ENCODE measurements around the gene EFR3B.
"Not testable (repeated sequence)": the region's sequence is repeated elsewhere in the genome, so short reads cannot be mapped to it uniquely, and the experiment has no call there.

Gene EFR3B

GRCh38 chr2:25122367-25122766 lies 80.5 kb downstream of the EFR3B start:
- no peak for TF ChIP-seq CTCF (IDR thresholded peaks at IDR 0.05)
- H3K4me3 ChIP-seq (ENCODE audit: low read depth in 1 of 2, low read length in 1 of 2) = no peak overlapping the region

GRCh38 chr2:25123682-25124081 lies 81.8 kb downstream of the EFR3B start:
- Histone ChIP-seq H3K9me3 (no peaks in the 10 kb centered on the region), H3K36me3 (no peaks in the 10 kb centered on the region)
- no peak for TF ChIP-seq CTCF (IDR thresholded peaks at IDR 0.05)

More at GRCh38 chr2:25122367-25122766, 80.5 kb downstream of the EFR3B start:
- peaks cover 0 to 8% of the 10 kb centered on the region in 2 experiments for H3K4me1 ChIP-seq (ENCODE audit: control insufficient read depth in 1 of 2, insufficient read depth in 1 of 2, low read depth in 1 of 2, low read length in 1 of 2)
- no peaks in the 10 kb centered on the region for H3K36me3 ChIP-seq
- H3K27ac ChIP-seq = no peak overlapping the region
- H3K9me3 ChIP-seq = no peaks in the 10 kb centered on the region
- H3K27me3 ChIP-seq = no peaks in the 10 kb centered on the region

DNA sequence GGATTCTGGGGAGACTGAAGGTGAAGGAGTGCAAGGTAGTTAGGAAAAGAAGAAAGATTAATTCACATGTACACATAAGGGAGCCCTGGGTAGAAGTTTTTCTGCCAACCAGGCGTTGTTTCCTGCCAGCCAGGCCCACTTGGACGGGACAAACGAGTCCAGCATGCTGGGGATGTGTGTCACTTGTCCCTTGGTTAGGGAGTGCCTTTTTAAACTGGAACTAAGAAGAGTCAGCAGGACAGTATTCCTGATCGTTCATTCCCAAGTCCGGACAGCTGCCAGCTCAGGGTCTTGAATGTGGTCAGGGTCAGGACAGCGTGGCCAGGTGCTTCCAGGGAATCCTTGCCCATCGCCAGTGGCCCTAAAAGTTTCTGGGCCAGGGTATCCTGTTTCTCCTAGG lies 83.3 kb downstream of the EFR3B start:
- H3K4me1 ChIP-seq (ENCODE audit: control insufficient read depth in 1 of 2, insufficient read depth in 1 of 2, low read depth in 1 of 2, low read length in 1 of 2) = peaks cover 0 to 11% of the 10 kb centered on the region in 2 experiments
- no peak overlapping the region for H3K4me3 ChIP-seq (ENCODE audit: low read depth in 1 of 2, low read length in 1 of 2)
- no peaks in the 10 kb centered on the region for H3K9me3 ChIP-seq
- H3K36me3 ChIP-seq = no peaks in the 10 kb centered on the region
- H3K27ac ChIP-seq = no peak overlapping the region
- TF ChIP-seq CTCF (IDR thresholded peaks at IDR 0.05) = no peak
- peaks cover 10% of the 10 kb centered on the region for H3K27me3 ChIP-seq

More at GRCh38 chr2:25123682-25124081, 81.8 kb downstream of the EFR3B start:
- H3K27me3 ChIP-seq = no peaks in the 10 kb centered on the region
- H3K4me3 ChIP-seq (ENCODE audit: low read depth in 1 of 2, low read length in 1 of 2) = no peak overlapping the region
- H3K27ac ChIP-seq = no peak overlapping the region
- peaks cover 0 to 8% of the 10 kb centered on the region in 2 experiments for H3K4me1 ChIP-seq (ENCODE audit: control insufficient read depth in 1 of 2, insufficient read depth in 1 of 2, low read depth in 1 of 2, low read length in 1 of 2)

DNA sequence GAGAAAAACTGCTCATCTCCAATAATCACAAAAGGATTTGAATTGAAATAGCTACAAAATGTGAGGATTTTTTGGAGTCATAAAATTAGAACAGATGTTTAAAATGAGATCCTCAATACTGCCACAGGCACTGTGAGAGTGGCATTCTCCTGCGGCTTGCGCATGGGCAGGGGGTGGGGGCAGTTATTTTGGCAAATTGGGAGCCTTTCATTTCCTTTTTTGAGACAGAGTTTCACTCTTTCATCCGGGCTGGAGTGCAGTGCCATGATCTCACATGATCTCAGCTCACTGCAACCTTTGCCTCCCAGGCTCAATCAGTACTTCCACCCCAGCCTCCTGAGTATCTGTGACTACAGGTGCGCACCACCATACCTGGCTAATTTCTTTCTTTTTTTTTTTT lies 84.1 kb downstream of the EFR3B start:
- Histone ChIP-seq H3K4me1 (ENCODE audit: control insufficient read depth in 1 of 2, insufficient read depth in 1 of 2, low read depth in 1 of 2, low read length in 1 of 2) (peaks cover 0 to 11% of the 10 kb centered on the region in 2 experiments), H3K27ac (no peak overlapping the region), H3K4me3 (ENCODE audit: low read depth in 1 of 2, low read length in 1 of 2) (no peak overlapping the region), H3K36me3 (no peaks in the 10 kb centered on the region), H3K9me3 (no peaks in the 10 kb centered on the region), H3K27me3 (peaks cover 18% of the 10 kb centered on the region)
- no peak for TF ChIP-seq CTCF (IDR thresholded peaks at IDR 0.05)

GRCh38 chr2:25127071-25127470 lies 85.2 kb downstream of the EFR3B start:
- not testable (repeated sequence) for H3K9me3 ChIP-seq; H3K4me3 ChIP-seq (ENCODE audit: low read depth in 1 of 2, low read length in 1 of 2)

GRCh38 chr2:25127646-25128045 lies 85.8 kb downstream of the EFR3B start:
- H3K9me3 ChIP-seq = no peaks in the 10 kb centered on the region
- peaks cover 35% of the 10 kb centered on the region for H3K27me3 ChIP-seq
- no peak for TF ChIP-seq CTCF (IDR thresholded peaks at IDR 0.05)
- H3K4me3 ChIP-seq (ENCODE audit: low read depth in 1 of 2, low read length in 1 of 2) = no peak overlapping the region
- H3K27ac ChIP-seq = no peak overlapping the region
- no peaks in the 10 kb centered on the region for H3K36me3 ChIP-seq
- peaks cover 12 to 15% of the 10 kb centered on the region in 2 experiments for H3K4me1 ChIP-seq (ENCODE audit: control insufficient read depth in 1 of 2, insufficient read depth in 1 of 2, low read depth in 1 of 2, low read length in 1 of 2)

More at GRCh38 chr2:25127071-25127470, 85.2 kb downstream of the EFR3B start:
- not testable (repeated sequence) for H3K36me3 ChIP-seq, H3K27ac ChIP-seq
- peaks cover 29% of the 10 kb centered on the region for H3K27me3 ChIP-seq
- peaks cover 10 to 15% of the 10 kb centered on the region in 2 experiments for H3K4me1 ChIP-seq (ENCODE audit: control insufficient read depth in 1 of 2, insufficient read depth in 1 of 2, low read depth in 1 of 2, low read length in 1 of 2)

All from neutrophil (primary cell).